ENCODE measurements around the gene ANO6.

The ANO6 gene

GRCh38 chr12:45339035-45339434 is 123.1 kb downstream of the ANO6 start:
- no peak overlapping the region for H3K4me3 ChIP-seq (ENCODE audit: insufficient read length, low read depth)
- no peak for DNase-seq (ENCODE audit: low read depth, low spot score)
- H3K4me1 ChIP-seq (ENCODE audit: insufficient read depth, insufficient read length), result no peaks in the 10 kb centered on the region
- TF ChIP-seq ZNF274 (IDR thresholded peaks at IDR 0.05; ENCODE audit: low read depth, low read length) (no peak), YY1 (IDR thresholded peaks at IDR 0.05; ENCODE audit: insufficient read depth, insufficient read length) (no peak), SUZ12 (IDR thresholded peaks at IDR 0.05; ENCODE audit: extremely low read depth, insufficient read depth, insufficient read length) (no peak)
- H3K9me3 ChIP-seq (ENCODE audit: insufficient read depth, low read length), result no peaks in the 10 kb centered on the region
- H3K27me3 ChIP-seq (ENCODE audit: insufficient read depth, insufficient read length), result no peaks in the 10 kb centered on the region
- H3K36me3 ChIP-seq (ENCODE audit: insufficient read depth, insufficient read length, low read length), result no peaks in the 10 kb centered on the region
- no peak overlapping the region for H3K9ac ChIP-seq (ENCODE audit: insufficient read length, low read depth)

- DNase-seq (ENCODE audit: low read depth, low spot score), result no peak
- TF ChIP-seq ZNF274 (IDR thresholded peaks at IDR 0.05; ENCODE audit: low read depth, low read length) (no peak), SUZ12 (IDR thresholded peaks at IDR 0.05; ENCODE audit: extremely low read depth, insufficient read depth, insufficient read length) (no peak), YY1 (IDR thresholded peaks at IDR 0.05; ENCODE audit: insufficient read depth, insufficient read length) (no peak)
Measured at GRCh38 chr12:45342171-45342570, 126.3 kb downstream of the ANO6 start.

DNA sequence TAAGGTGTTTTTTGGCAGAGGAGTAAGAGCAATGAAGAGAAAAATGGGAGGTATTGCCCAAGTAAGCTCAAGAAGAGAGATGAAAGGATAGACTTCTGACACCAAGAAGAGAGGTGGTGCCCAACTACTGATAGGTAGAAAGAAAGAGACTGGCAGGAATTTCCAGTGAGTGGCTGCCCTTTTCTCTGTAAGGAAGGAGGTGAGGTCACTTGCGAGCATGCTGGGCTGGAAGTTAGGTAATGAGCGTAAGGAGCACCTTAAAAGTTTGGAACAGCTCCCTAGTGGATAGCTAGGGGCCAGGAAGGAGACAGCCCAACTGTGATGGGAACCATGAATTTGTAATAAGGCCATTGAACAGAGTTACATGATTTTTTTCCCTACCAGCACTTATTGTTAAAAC is 127.0 kb downstream of the ANO6 start:
- TF ChIP-seq YY1 (IDR thresholded peaks at IDR 0.05; ENCODE audit: insufficient read depth, insufficient read length), result no peak
- TF ChIP-seq SUZ12 (IDR thresholded peaks at IDR 0.05; ENCODE audit: extremely low read depth, insufficient read depth, insufficient read length), result no peak
- TF ChIP-seq ZNF274 (IDR thresholded peaks at IDR 0.05; ENCODE audit: low read depth, low read length), result no peak
- no peak for DNase-seq (ENCODE audit: low read depth, low spot score)
- Histone ChIP-seq H3K9ac (ENCODE audit: insufficient read length, low read depth) (no peak overlapping the region), H3K4me3 (ENCODE audit: insufficient read length, low read depth) (no peak overlapping the region), H3K27me3 (ENCODE audit: insufficient read depth, insufficient read length) (no peaks in the 10 kb centered on the region), H3K4me1 (ENCODE audit: insufficient read depth, insufficient read length) (no peaks in the 10 kb centered on the region), H3K36me3 (ENCODE audit: insufficient read depth, insufficient read length, low read length) (peaks cover 23% of the 10 kb centered on the region), H3K9me3 (ENCODE audit: insufficient read depth, low read length) (no peaks in the 10 kb centered on the region)

More at GRCh38 chr12:45342171-45342570, 126.3 kb downstream of the ANO6 start:
- Histone ChIP-seq H3K27me3 (ENCODE audit: insufficient read depth, insufficient read length) (no peaks in the 10 kb centered on the region), H3K4me1 (ENCODE audit: insufficient read depth, insufficient read length) (no peaks in the 10 kb centered on the region), H3K36me3 (ENCODE audit: insufficient read depth, insufficient read length, low read length) (peaks cover 17% of the 10 kb centered on the region), H3K9me3 (ENCODE audit: insufficient read depth, low read length) (no peaks in the 10 kb centered on the region), H3K4me3 (ENCODE audit: insufficient read length, low read depth) (no peak overlapping the region), H3K9ac (ENCODE audit: insufficient read length, low read depth) (no peak overlapping the region)

DNA sequence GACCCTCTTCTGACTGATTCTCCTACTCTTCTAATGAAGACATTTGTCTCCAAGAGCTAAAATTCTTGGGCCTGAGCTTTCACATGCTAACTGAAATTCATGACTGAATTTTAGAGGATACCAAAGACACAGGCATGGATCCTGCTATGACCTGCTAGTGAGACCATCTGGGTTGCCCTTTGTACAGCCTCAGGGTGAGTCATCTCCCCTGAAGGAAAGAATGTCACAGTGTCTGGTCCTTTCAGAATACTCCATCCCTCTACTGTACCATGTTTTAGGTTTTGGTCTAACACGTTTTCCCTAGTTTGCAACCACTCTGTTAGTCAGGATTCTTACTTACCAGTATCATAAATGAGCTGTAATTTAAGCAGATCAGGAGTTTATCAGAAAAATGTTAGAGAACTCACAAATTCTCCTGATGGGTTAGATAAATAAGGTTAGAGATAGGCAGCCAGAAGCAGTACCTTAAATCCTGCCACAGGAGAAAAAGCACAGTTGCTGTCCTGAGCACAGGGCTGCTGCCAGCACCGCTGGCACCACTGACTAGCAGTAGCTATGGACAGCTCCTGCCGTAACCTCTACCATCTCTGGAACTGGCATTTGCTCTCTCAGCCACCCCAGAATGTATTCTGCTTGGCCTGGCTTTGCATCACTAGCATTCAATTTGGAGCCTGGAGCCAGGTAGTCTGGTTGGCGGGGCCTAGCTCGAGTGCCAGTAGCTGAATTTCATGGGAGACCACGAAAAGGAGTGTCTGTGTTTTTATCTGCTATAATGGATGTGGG is 127.6 kb downstream of the ANO6 start:
- no peaks in the 10 kb centered on the region for H3K9me3 ChIP-seq (ENCODE audit: insufficient read depth, low read length)
- DNase-seq (ENCODE audit: low read depth, low spot score), result no peak
- H3K36me3 ChIP-seq (ENCODE audit: insufficient read depth, insufficient read length, low read length), result peaks cover 30% of the 10 kb centered on the region
- no peaks in the 10 kb centered on the region for H3K4me1 ChIP-seq (ENCODE audit: insufficient read depth, insufficient read length)
- no peak overlapping the region for H3K4me3 ChIP-seq (ENCODE audit: insufficient read length, low read depth)
- TF ChIP-seq SUZ12 (IDR thresholded peaks at IDR 0.05; ENCODE audit: extremely low read depth, insufficient read depth, insufficient read length) (no peak), ZNF274 (IDR thresholded peaks at IDR 0.05; ENCODE audit: low read depth, low read length) (no peak), YY1 (IDR thresholded peaks at IDR 0.05; ENCODE audit: insufficient read depth, insufficient read length) (no peak)
- no peak overlapping the region for H3K9ac ChIP-seq (ENCODE audit: insufficient read length, low read depth)
- H3K27me3 ChIP-seq (ENCODE audit: insufficient read depth, insufficient read length), result no peaks in the 10 kb centered on the region

- Histone ChIP-seq H3K9ac (ENCODE audit: insufficient read length, low read depth) (no peak overlapping the region), H3K4me1 (ENCODE audit: insufficient read depth, insufficient read length) (no peaks in the 10 kb centered on the region)
Measured at GRCh38 chr12:45348311-45348710, 132.4 kb downstream of the ANO6 start.

DNA sequence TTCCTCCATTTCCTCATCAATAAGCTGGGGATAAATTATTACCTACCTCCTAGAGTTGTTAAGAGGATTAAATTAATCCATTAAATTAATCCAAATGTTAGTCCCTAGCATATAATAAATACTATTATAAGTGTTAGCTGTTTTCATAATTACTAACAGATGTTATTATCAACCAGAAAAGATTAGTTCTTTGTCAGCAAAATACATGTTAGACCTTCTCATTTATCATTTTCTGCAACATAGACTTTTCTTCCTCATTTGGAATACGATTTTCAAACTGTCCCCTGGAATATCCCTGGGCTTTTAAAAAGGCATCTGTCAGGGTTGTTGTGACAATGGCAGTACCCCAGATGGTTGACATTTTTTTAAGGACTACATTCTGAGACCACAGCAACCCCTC is 133.1 kb downstream of the ANO6 start:
- Histone ChIP-seq H3K4me3 (ENCODE audit: insufficient read length, low read depth) (no peak overlapping the region), H3K4me1 (ENCODE audit: insufficient read depth, insufficient read length) (no peaks in the 10 kb centered on the region), H3K27me3 (ENCODE audit: insufficient read depth, insufficient read length) (no peaks in the 10 kb centered on the region), H3K9me3 (ENCODE audit: insufficient read depth, low read length) (peaks cover 16% of the 10 kb centered on the region; the same call in 1 of the 2 replicates), H3K9ac (ENCODE audit: insufficient read length, low read depth) (no peak overlapping the region), H3K36me3 (ENCODE audit: insufficient read depth, insufficient read length, low read length) (peaks cover 77% of the 10 kb centered on the region)
- TF ChIP-seq YY1 (IDR thresholded peaks at IDR 0.05; ENCODE audit: insufficient read depth, insufficient read length) (no peak), ZNF274 (IDR thresholded peaks at IDR 0.05; ENCODE audit: low read depth, low read length) (no peak), SUZ12 (IDR thresholded peaks at IDR 0.05; ENCODE audit: extremely low read depth, insufficient read depth, insufficient read length) (no peak)
- no peak for DNase-seq (ENCODE audit: low read depth, low spot score)

More at GRCh38 chr12:45348311-45348710, 132.4 kb downstream of the ANO6 start:
- no peak for TF ChIP-seq SUZ12 (IDR thresholded peaks at IDR 0.05; ENCODE audit: extremely low read depth, insufficient read depth, insufficient read length)
- no peak for TF ChIP-seq YY1 (IDR thresholded peaks at IDR 0.05; ENCODE audit: insufficient read depth, insufficient read length)
- TF ChIP-seq ZNF274 (IDR thresholded peaks at IDR 0.05; ENCODE audit: low read depth, low read length), result no peak
- H3K36me3 ChIP-seq (ENCODE audit: insufficient read depth, insufficient read length, low read length), result peaks cover 72% of the 10 kb centered on the region
- no peak for DNase-seq (ENCODE audit: low read depth, low spot score)
- H3K4me3 ChIP-seq (ENCODE audit: insufficient read length, low read depth), result no peak overlapping the region
- H3K9me3 ChIP-seq (ENCODE audit: insufficient read depth, low read length), result peaks cover 16% of the 10 kb centered on the region; the same call in 1 of the 2 replicates
- H3K27me3 ChIP-seq (ENCODE audit: insufficient read depth, insufficient read length), result no peaks in the 10 kb centered on the region

- TF ChIP-seq YY1 (IDR thresholded peaks at IDR 0.05; ENCODE audit: insufficient read depth, insufficient read length) (no peak), SUZ12 (IDR thresholded peaks at IDR 0.05; ENCODE audit: extremely low read depth, insufficient read depth, insufficient read length) (no peak)
- Histone ChIP-seq H3K4me1 (ENCODE audit: insufficient read depth, insufficient read length) (no peaks in the 10 kb centered on the region), H3K4me3 (ENCODE audit: insufficient read length, low read depth) (no peak overlapping the region), H3K27me3 (ENCODE audit: insufficient read depth, insufficient read length) (no peaks in the 10 kb centered on the region), H3K9me3 (ENCODE audit: insufficient read depth, low read length) (peaks cover 16% of the 10 kb centered on the region; the same call in 1 of the 2 replicates), H3K9ac (ENCODE audit: insufficient read length, low read depth) (no peak overlapping the region), H3K36me3 (ENCODE audit: insufficient read depth, insufficient read length, low read length) (peaks cover 77% of the 10 kb centered on the region)
- DNase-seq (ENCODE audit: low read depth, low spot score), result no peak
Measured at GRCh38 chr12:45349916-45350315, 134.0 kb downstream of the ANO6 start.
